ENCODE results near the gene NACC1.

NACC1 gene

DNA sequence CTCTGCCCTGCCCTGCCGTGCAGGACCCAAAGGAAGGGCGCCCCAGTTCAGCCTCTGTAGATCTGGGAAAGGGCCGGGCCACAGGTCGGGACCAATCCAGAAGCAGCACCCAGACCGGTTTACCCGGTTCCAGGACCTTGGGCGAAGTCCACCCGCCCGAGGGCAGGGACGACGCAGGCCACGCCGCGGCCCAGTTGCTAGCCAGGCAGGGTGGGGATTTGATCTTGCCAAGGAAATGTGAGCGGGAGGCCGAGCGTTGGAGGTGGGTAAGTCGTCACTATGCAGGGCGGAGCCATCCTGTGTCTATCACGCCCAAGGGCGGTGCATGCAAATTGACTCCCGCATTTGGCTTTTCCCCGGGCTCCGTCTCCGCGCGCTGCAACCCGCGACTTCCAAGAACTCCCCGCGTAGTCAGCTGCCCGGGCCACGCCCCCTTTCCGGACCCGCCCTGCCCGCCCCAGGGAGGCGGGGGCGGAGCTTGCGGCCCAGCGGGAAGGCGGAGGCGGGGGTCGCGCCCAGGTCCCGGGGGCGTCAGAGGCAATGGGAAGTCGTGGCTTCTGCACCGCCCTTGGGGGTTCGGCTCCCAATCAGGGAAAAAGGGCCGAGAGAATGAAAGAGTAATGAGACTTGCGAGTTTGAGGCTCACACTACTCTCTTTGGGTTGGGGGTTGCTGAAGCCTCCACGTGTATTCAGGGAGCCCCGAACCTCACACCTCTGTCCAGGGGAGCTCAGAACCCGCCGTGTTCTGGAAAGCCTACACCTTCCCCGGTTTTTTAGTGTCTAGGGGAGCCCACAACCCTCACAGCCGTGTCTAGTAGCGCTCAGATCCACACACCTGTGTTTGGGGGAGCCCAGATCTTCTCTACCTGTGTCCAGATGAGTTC, 44.9 kb downstream of the NACC1 start (continued):
- peak; percentile 92 for TF ChIP-seq SP2 (tag by site-specific recombination; IDR thresholded peaks at IDR 0.05)
- TF ChIP-seq, protein P1, sequence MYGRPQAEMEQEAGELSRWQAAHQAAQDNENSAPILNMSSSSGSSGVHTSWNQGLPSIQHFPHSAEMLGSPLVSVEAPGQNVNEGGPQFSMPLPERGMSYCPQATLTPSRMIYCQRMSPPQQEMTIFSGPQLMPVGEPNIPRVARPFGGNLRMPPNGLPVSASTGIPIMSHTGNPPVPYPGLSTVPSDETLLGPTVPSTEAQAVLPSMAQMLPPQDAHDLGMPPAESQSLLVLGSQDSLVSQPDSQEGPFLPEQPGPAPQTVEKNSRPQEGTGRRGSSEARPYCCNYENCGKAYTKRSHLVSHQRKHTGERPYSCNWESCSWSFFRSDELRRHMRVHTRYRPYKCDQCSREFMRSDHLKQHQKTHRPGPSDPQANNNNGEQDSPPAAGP (tag by site-specific recombination; IDR thresholded peaks at IDR 0.05), result peak; percentile 59
- TF ChIP-seq BCL11A (tag by site-specific recombination; IDR thresholded peaks at IDR 0.05; ENCODE audit: low read depth), result no peak
- TF ChIP-seq ZNF785 (tag by site-specific recombination; IDR thresholded peaks at IDR 0.05), result no peak
- peak; percentile 82 for TF ChIP-seq KLF16 (tag by site-specific recombination; IDR thresholded peaks at IDR 0.05)
- TF ChIP-seq KLF8 (tag by site-specific recombination; IDR thresholded peaks at IDR 0.05), result peak; percentile 97
- no peak for TF ChIP-seq SETDB1 (IDR thresholded peaks at IDR 0.05; ENCODE audit: insufficient read length, low read length)
- no peak for TF ChIP-seq ZFP41 (tag by site-specific recombination; IDR thresholded peaks at IDR 0.05; ENCODE audit: borderline replicate concordance)
- TF ChIP-seq ZNF133 (tag by site-specific recombination; IDR thresholded peaks at IDR 0.05), result no peak
- 0 out of 2 replicates have a peak, but pooled peaks have one; percentile 40 for TF ChIP-seq ZXDB (tag by site-specific recombination; IDR thresholded peaks at IDR 0.05)
- TF ChIP-seq, protein P2, sequence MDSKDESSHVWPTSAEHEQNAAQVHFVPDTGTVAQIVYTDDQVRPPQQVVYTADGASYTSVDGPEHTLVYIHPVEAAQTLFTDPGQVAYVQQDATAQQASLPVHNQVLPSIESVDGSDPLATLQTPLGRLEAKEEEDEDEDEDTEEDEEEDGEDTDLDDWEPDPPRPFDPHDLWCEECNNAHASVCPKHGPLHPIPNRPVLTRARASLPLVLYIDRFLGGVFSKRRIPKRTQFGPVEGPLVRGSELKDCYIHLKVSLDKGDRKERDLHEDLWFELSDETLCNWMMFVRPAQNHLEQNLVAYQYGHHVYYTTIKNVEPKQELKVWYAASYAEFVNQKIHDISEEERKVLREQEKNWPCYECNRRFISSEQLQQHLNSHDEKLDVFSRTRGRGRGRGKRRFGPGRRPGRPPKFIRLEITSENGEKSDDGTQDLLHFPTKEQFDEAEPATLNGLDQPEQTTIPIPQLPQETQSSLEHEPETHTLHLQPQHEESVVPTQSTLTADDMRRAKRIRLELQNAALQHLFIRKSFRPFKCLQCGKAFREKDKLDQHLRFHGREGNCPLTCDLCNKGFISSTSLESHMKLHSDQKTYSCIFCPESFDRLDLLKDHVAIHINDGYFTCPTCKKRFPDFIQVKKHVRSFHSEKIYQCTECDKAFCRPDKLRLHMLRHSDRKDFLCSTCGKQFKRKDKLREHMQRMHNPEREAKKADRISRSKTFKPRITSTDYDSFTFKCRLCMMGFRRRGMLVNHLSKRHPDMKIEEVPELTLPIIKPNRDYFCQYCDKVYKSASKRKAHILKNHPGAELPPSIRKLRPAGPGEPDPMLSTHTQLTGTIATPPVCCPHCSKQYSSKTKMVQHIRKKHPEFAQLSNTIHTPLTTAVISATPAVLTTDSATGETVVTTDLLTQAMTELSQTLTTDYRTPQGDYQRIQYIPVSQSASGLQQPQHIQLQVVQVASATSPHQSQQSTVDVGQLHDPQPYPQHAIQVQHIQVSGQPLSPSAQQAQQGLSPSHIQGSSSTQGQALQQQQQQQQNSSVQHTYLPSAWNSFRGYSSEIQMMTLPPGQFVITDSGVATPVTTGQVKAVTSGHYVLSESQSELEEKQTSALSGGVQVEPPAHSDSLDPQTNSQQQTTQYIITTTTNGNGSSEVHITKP (tag by site-specific recombination; IDR thresholded peaks at IDR 0.05), result peak; percentile 59
- peak; percentile 57; the same call in 1 of the 2 replicates for TF ChIP-seq SP7 (tag by site-specific recombination; IDR thresholded peaks at IDR 0.05)
- TF ChIP-seq ZNF621 (tag by site-specific recombination; IDR thresholded peaks at IDR 0.05), result no peak
- TF ChIP-seq, protein P3, sequence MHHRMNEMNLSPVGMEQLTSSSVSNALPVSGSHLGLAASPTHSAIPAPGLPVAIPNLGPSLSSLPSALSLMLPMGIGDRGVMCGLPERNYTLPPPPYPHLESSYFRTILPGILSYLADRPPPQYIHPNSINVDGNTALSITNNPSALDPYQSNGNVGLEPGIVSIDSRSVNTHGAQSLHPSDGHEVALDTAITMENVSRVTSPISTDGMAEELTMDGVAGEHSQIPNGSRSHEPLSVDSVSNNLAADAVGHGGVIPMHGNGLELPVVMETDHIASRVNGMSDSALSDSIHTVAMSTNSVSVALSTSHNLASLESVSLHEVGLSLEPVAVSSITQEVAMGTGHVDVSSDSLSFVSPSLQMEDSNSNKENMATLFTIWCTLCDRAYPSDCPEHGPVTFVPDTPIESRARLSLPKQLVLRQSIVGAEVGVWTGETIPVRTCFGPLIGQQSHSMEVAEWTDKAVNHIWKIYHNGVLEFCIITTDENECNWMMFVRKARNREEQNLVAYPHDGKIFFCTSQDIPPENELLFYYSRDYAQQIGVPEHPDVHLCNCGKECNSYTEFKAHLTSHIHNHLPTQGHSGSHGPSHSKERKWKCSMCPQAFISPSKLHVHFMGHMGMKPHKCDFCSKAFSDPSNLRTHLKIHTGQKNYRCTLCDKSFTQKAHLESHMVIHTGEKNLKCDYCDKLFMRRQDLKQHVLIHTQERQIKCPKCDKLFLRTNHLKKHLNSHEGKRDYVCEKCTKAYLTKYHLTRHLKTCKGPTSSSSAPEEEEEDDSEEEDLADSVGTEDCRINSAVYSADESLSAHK (tag by site-specific recombination; IDR thresholded peaks at IDR 0.05), result 0 out of 2 replicates have a peak, but pooled peaks have one; percentile 25
- TF ChIP-seq ZNF24 (tag by site-specific recombination; IDR thresholded peaks at IDR 0.05), result peak; percentile 71; the same call in 1 of the 2 replicates
- no peak for TF ChIP-seq ZNF169 (tag by site-specific recombination; IDR thresholded peaks at IDR 0.05)
- no peak for TF ChIP-seq HOXD13 (CRISPR knock-in tag; IDR thresholded peaks at IDR 0.05; ENCODE audit: borderline replicate concordance)
- TF ChIP-seq ZNF623 (tag by site-specific recombination; IDR thresholded peaks at IDR 0.05), result no peak
- TF ChIP-seq ZNF664 (tag by site-specific recombination; IDR thresholded peaks at IDR 0.05), result no peak
- peak; percentile 97 for TF ChIP-seq KLF1 (tag by site-specific recombination; IDR thresholded peaks at IDR 0.05)
- TF ChIP-seq ZSCAN30 (tag by site-specific recombination; IDR thresholded peaks at IDR 0.05), result peak; percentile 17; the same call in 1 of the 2 replicates
- TF ChIP-seq ZNF10 (tag by site-specific recombination; IDR thresholded peaks at IDR 0.05), result no peak
- TF ChIP-seq GLIS1 (tag by site-specific recombination; IDR thresholded peaks at IDR 0.05), result peak; percentile 81
- peak; percentile 99 for TF ChIP-seq IKZF3 (tag by site-specific recombination; IDR thresholded peaks at IDR 0.05)
- TF ChIP-seq, protein P4, sequence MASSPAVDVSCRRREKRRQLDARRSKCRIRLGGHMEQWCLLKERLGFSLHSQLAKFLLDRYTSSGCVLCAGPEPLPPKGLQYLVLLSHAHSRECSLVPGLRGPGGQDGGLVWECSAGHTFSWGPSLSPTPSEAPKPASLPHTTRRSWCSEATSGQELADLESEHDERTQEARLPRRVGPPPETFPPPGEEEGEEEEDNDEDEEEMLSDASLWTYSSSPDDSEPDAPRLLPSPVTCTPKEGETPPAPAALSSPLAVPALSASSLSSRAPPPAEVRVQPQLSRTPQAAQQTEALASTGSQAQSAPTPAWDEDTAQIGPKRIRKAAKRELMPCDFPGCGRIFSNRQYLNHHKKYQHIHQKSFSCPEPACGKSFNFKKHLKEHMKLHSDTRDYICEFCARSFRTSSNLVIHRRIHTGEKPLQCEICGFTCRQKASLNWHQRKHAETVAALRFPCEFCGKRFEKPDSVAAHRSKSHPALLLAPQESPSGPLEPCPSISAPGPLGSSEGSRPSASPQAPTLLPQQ (tag by site-specific recombination; IDR thresholded peaks at IDR 0.05), result peak; percentile 23; the same call in 1 of the 2 replicates
- 0 out of 2 replicates have a peak, but pooled peaks have one; percentile 7 for TF ChIP-seq ZNF184 (tag by site-specific recombination; IDR thresholded peaks at IDR 0.05)
- TF ChIP-seq, protein P5, sequence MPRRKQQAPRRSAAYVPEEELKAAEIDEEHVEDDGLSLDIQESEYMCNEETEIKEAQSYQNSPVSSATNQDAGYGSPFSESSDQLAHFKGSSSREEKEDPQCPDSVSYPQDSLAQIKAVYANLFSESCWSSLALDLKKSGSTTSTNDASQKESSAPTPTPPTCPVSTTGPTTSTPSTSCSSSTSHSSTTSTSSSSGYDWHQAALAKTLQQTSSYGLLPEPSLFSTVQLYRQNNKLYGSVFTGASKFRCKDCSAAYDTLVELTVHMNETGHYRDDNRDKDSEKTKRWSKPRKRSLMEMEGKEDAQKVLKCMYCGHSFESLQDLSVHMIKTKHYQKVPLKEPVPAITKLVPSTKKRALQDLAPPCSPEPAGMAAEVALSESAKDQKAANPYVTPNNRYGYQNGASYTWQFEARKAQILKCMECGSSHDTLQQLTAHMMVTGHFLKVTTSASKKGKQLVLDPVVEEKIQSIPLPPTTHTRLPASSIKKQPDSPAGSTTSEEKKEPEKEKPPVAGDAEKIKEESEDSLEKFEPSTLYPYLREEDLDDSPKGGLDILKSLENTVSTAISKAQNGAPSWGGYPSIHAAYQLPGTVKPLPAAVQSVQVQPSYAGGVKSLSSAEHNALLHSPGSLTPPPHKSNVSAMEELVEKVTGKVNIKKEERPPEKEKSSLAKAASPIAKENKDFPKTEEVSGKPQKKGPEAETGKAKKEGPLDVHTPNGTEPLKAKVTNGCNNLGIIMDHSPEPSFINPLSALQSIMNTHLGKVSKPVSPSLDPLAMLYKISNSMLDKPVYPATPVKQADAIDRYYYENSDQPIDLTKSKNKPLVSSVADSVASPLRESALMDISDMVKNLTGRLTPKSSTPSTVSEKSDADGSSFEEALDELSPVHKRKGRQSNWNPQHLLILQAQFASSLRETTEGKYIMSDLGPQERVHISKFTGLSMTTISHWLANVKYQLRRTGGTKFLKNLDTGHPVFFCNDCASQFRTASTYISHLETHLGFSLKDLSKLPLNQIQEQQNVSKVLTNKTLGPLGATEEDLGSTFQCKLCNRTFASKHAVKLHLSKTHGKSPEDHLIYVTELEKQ (tag by site-specific recombination; IDR thresholded peaks at IDR 0.05; ENCODE audit: borderline replicate concordance), result no peak
- TF ChIP-seq ZNF626 (tag by site-specific recombination; IDR thresholded peaks at IDR 0.05), result no peak
